HG02763 (cell line): ENCODE data around the gene CPTP.

ENCODE experiments used
- ATAC-seq: cut with Tn5 transposase; IDR thresholded peaks from one replicate; pipeline ENCODE4 v1.9.1; 2021; ENCODE audit warnings: mild to moderate bottlenecking, moderate library complexity; ENCODE audit not compliant: unreplicated experiment

CPTP gene

GRCh38 chr1:1324524-1325287 lies at the start of gene CPTP, which contains the start of gene INTS11:
Gene CPTP (plus strand): TSS chr1:1324802. CDS start chr1:1326911, 2,109 bp downstream.
Gene INTS11 (minus strand): TSS chr1:1324660. CDS start chr1:1324608, 52 bp downstream.
- ATAC-seq = peak; percentile 79

GRCh38 chr1:1274931-1275431 lies 49.6 kb upstream of the CPTP start:
- ATAC-seq = no peak

- ATAC-seq = no peak
Observed at GRCh38 chr1:1275836-1276235, 48.8 kb upstream of the CPTP start.

DNA sequence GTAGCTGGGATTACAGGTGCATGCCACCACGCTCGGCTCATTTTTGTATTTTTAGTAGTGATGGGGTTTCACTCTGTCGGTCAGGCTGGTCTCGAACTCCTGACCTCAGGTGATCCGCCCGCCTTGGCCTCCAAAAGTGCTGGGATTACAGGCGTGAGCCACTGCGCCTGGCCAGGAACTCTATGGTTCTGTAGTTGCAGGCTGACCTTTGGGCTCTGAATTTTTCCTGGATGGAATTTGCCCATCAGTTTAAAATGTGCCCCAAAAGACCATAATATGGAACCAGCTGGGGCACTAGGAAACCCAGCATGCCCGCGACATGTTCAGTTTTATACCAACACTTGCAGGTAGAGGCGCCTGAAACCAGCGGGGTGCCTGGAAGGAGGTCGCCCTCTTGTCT lies 46.0 kb upstream of the CPTP start:
- no peak for ATAC-seq

DNA sequence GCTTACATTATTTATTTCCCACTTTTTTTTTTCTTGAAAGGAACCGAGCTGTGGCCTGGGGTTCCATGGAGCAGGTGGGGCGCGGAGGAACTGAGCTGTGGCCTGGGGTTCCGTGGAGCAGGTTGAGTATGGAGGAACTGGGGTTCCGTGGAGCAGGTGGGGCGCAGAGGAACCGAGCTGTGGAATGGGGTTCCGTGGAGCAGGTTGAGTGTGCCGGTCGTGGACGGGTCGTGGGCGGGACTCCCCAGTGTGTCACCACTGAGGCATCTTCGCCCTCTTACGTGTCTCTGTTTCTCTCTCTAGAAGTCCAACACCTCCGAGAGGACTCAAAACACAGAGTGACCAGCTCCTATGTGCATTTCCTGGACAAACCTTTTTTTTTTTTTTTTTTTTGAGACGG lies 45.6 kb upstream of the CPTP start:
- no peak for ATAC-seq

- ATAC-seq = no peak
Observed at GRCh38 chr1:1280782-1281481, 43.7 kb upstream of the CPTP start.

GRCh38 chr1:1281533-1282321 lies 42.9 kb upstream of the CPTP start:
- ATAC-seq = no peak

- ATAC-seq = no peak
Observed at GRCh38 chr1:1282998-1283397, 41.6 kb upstream of the CPTP start.

DNA sequence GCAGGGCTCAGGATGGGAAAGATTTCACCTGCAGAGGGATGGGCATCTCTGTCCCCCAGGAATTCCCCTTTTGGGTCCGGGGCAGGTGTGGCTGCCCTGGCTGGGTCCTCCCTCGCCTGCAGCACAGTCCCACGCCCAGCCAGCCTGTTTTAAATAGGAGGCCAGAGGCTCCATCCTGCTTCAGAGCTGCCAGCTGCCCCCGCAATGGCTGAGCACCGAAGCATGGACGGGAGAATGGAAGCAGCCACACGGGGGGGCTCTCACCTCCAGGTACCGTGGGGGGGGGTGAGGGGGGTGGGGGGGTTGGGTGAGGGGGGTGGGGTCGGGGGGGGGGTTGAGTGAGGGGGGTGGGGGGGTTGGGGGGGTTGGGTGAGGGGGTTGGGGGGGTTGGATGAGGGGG lies 40.8 kb upstream of the CPTP start:
- no peak for ATAC-seq

DNA sequence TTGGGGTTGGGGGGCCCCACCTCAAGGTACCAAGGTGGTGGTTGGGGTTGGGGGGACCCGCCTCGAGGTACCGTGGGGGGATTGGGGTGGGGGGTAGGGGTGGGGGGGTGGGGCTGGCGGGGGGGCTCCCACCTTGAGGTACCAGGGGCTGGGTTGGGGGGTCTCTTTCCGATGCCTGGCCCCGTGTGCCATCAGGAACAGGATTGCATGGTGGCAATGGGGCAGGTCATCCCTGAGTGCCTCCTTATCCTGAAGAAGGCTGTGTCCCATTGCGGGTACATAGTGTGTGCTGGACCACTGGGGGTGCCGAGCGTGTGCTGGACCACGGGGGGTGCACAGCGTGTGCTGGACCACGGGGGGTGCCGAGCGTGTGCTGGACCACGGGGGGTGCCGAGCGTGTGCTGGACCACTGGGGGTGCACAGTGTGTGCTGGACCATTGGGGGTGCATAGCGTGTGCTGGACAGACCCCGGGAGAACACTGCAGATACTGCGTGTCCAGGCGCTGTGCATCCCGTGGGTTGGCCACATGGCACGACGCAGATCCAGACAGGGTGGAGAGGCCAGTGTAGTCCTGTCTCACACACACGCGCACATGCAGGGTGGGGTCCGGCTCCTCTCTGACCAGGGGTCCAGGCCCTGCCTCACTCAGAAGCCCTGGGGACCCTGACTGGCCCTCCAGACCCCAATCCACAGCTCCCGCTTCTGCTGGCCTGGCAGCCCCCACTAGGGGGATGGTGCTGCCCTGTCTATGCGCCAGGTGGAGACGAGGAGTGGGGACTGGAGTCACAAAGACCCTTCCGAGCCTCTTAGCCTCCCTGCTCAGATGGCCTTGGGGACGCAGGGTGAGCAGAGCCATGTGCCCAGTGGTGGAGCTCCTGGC lies 40.1 kb upstream of the CPTP start:
- ATAC-seq = no peak

- ATAC-seq = no peak
Observed at GRCh38 chr1:1285102-1285571, 39.5 kb upstream of the CPTP start.

DNA sequence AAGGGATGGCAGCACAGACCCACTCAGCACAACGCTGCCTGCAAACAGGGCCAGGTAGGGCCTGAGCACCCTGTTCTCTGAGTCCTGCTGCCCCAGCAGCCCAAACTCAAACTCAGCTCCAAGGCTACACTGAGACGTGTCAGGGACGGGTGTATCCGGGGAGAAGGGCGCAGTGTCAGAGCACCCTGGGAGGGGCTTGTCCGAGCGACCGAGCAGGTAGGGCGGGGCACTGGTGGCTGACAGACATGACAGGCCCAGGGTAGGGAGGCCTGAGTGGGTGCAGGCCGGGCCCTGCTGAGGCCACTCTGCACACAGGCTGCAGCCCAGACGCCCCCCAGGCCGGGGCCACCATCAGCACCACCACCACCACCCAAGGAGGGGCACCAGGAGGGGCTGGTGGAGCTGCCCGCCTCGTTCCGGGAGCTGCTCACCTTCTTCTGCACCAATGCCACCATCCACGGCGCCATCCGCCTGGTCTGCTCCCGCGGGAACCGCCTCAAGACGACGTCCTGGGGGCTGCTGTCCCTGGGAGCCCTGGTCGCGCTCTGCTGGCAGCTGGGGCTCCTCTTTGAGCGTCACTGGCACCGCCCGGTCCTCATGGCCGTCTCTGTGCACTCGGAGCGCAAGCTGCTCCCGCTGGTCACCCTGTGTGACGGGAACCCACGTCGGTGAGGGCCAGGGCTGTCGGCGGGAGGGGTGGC lies 38.8 kb upstream of the CPTP start:
- no peak for ATAC-seq

- ATAC-seq = no peak
Observed at GRCh38 chr1:1286313-1287261, 38.0 kb upstream of the CPTP start.

GRCh38 chr1:1287288-1288110 lies 37.1 kb upstream of the CPTP start:
- ATAC-seq = no peak

GRCh38 chr1:1290238-1290731 lies 34.3 kb upstream of the CPTP start:
- ATAC-seq = no peak

DNA sequence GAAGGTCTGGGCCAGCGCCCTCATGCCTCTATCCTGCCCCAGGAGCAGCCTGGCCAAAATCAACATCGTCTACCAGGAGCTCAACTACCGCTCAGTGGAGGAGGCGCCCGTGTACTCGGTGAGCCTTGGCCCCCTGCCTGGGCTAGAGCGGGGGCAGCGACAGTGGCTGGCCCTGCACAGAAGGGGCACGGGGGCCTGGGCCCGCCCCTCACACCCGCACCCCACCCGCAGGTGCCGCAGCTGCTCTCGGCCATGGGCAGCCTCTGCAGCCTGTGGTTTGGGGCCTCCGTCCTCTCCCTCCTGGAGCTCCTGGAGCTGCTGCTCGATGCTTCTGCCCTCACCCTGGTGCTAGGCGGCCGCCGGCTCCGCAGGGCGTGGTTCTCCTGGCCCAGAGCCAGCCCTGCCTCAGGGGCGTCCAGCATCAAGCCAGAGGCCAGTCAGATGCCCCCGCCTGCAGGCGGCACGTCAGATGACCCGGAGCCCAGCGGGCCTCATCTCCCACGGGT lies 33.5 kb upstream of the CPTP start:
- ATAC-seq = no peak
